HG02571 (cell line): ENCODE measurements around the gene TNPO3.
"Not testable (repeated sequence)": the region's sequence is repeated elsewhere in the genome, so short reads cannot be mapped to it uniquely, and the experiment has no call there.

ENCODE experiments used
- ATAC-seq: cut with Tn5 transposase; IDR thresholded peaks from one replicate; pipeline ENCODE4 v1.9.1; 2021; ENCODE audit warnings: mild to moderate bottlenecking, moderate library complexity; ENCODE audit not compliant: unreplicated experiment

The TNPO3 gene

GRCh38 chr7:129017933-129018538 lies 36.9 kb downstream of the TNPO3 start:
- no peak for ATAC-seq

DNA sequence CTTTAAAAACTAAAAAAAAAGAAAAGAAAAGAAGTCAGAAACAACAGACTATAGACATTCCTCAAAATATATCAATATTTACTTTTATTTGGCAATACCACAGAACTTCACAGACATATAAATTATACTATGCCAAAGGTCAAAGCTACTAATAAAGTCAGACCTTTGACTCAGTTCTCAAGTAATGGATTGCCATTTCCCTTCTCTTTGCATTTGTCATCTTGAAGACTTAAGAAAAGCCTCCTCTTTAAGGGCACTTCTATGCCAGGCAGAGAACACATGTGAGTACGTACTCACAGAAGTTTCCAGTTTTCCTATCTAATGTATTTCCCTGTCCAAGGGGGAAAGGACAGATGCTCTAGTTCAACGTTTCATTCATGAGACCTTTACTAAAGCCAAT lies 37.6 kb downstream of the TNPO3 start:
- no peak for ATAC-seq

DNA sequence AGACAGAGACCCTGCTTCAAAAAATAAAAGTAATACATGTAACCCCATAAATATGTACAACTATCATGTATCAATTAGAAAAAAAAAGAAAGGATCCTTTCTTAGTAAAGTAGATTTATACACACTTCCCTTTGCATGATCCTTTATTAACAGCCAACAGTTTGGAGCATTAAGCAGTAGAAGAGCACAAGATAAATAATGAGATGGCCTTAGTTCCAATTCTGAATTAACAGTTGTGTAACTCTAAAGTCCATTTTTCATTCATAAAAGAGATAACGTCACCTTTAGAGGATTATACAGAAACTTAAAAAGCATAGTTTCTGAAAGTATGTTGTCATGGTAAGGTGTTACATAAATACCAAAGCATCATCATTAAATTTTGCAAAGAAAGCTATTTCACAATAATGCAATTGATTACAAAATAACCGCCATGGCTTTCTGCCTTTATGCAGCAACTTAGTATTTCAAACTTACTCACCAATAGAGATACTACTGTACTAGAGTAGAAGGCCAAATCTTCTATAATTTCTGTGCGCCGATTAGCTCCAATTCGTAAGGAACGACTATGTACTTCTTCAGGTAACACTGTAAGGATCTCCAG lies 40.3 kb downstream of the TNPO3 start:
- no peak for ATAC-seq

GRCh38 chr7:129013048-129013724 lies 41.7 kb downstream of the TNPO3 start:
- ATAC-seq = no peak

- no peak for ATAC-seq
Measured at GRCh38 chr7:129012641-129013040, 42.3 kb downstream of the TNPO3 start.

DNA sequence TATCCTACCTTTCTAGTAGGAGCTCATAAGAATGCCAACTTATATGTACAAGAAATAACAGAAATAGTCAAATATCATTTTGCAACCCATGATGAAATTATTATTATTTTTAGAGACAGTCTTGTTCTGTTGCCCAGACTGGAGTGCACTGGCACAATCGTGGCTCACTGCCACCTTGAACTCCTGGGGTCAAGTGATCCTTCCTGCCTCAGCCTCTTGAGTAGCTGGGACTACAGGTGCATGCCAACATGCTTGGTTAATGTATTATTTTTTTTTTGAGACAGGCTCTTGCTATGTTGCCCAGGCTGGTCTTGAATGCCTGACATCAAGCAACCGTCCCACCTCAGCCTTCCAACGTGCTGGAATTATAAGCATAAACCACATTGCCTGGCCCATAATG lies 44.8 kb downstream of the TNPO3 start:
- no peak for ATAC-seq

DNA sequence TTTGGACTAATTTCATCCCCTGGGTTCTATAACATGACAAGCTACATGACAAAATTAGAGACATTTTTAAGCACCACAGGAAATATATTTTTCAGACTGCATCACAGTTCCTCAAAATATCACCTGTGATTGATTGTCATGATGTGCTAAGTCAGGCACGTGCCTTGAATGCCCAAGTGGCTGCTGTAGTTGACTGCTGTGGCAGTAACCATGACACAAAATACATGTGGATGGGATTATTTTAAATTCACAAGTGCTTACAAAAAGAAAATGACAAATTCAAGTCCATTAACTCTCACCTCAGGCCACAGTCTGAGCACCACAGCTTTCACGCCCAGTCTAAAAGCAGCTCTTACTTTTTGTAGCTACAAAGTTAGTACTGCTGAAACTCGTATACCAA lies 45.5 kb downstream of the TNPO3 start:
- no peak for ATAC-seq

- no peak for ATAC-seq
Measured at GRCh38 chr7:129008645-129009414, 46.1 kb downstream of the TNPO3 start.

DNA sequence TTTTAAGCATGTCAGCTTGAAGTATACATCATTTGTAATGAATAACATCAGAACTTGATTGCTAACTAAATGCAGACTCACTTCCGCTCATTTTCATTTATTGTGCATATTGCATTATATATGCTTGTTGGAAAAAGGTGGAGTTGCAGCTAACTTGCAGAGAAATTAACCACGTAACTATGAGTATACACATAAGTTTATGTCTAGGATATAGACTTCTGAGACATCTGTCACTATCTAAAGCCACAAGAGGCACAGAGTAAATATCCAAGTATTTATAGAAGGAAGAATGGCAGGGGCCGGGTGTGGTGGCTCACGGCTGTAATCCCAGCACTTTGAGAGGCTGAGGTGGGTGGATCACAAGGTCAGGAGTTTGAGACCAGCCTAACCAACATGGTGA lies 47.3 kb downstream of the TNPO3 start:
- no peak for ATAC-seq

- no peak for ATAC-seq
Measured at GRCh38 chr7:129006636-129007414, 48.1 kb downstream of the TNPO3 start.

DNA sequence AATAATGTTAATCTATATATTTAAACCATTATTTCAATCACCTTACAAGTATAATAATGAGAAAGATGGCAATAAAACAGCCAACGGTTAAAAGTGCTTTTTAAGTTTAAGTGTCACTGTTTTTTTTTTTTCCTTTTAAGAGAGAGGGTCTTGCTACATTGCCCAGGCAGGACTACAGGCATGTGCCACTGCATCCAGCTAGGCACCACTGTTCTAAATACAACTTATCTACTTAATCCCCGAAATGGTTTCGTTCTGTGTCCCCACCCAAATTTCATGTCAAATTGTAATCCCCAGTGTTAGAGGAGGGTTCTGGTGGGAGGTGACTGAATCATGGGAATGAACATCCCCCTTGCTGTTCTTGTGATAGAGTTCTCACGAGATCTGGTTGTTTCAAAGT lies 49.7 kb downstream of the TNPO3 start:
- ATAC-seq = no peak

- ATAC-seq = no peak
Measured at GRCh38 chr7:128997181-128997580, 57.7 kb downstream of the TNPO3 start.

GRCh38 chr7:128994560-128994959 lies 60.4 kb downstream of the TNPO3 start:
- ATAC-seq = not testable (repeated sequence)

- ATAC-seq = no peak
Measured at GRCh38 chr7:128993419-128993818, 61.5 kb downstream of the TNPO3 start.

- ATAC-seq = no peak
Measured at GRCh38 chr7:128989961-128990360, 65.0 kb downstream of the TNPO3 start.

GRCh38 chr7:128988372-128988771 lies 66.5 kb downstream of the TNPO3 start:
- no peak for ATAC-seq

DNA sequence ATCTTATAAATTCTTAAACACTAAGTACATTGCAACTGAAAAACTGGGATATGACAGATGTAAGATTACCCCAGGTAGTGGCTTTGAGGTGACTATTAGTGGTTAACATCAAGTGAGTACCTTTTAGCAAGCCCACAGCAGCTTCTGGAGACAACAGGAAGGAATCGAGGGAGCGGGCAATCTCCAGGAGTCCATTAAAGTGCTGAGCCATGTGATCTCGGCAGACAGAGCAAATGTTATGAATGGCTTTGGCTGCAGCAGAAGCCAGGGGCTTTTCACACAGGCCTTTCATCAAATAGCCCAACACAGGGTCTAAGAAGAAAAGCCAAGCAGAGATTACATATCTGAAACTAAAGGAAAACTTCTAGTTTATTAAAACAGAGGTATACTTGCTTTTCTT lies 68.3 kb downstream of the TNPO3 start:
- no peak for ATAC-seq

GRCh38 chr7:128985660-128986059 lies 69.3 kb downstream of the TNPO3 start:
- ATAC-seq = no peak

DNA sequence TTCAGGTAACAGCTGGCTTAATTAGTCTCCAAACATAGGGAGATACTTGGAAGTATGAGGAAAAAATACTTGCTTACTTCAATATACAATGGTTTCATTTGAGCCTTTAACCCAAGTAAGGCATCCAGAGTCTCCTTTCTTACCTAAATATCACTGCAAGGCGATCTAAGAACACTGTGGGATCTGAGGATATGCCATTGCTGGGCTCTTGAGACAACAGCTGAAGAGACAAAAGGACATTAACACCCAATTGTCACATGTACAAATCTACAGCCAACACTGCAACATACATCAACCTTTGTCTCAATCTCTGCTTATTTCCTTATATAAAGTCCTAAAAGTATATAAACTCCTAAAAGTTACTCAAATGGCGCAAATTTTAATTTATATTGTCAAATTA lies 72.8 kb downstream of the TNPO3 start:
- no peak for ATAC-seq

DNA sequence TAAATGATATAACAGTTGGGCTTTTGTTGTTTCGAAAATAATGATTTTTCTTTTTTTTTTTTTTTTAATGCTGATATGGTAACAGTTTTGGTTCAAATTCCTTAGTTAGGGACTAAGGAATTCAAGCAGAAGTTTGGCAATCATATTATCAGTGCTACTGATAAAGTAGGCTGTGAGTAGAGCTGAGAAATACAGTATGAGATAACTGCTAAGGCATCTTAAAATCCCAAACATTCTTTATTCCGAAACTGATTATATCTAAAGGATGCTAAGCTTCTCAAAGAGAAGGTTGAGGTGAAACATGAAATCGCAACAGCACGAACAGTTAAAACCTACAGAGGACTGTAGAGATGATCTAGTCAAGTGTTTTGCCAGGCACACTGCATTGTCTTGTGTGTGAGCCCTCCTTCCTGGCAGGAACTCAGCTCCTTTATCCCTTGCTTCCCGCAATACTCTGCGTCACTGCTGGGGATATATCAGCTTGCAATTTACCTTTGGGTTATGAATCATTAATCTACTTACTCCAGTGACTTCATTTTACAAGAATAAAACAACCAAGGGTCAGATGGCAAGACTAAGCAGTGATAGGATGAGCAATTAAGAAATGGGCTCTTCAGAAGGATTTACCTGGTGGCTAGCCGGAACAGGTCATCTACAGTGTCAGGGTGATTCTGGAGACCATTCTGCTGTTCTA lies 80.5 kb downstream of the TNPO3 start:
- no peak for ATAC-seq
